Thyroid gland (tissue), 4 donors: ENCODE data around the gene IQSEC2. TPM values are rescaled to one million over a fixed set of nuclear protein-coding genes. Genes with fewer than 3 reads are reported as not detected.

ENCODE experiments used
- DNase-seq, 2 donors: peaks; one replicate each; pipeline ENCODE4 v3.0.0-alpha.2; 2019
- H3K27ac ChIP-seq, 3 donors: fragments of 200-600 bp; sonication (generic); 1 replicate in 2 of 3; 2 replicates in 1 of 3; pipeline ENCODE4 v1.5.1; 2016 to 2019; ENCODE audit warnings: mild to moderate bottlenecking in 1 of 3, moderate library complexity in 1 of 3
- H3K27me3 ChIP-seq: fragments of 200-600 bp; sonication (generic); one replicate; pipeline ENCODE4 v1.5.1; 2019
- H3K36me3 ChIP-seq, 2 donors: fragments of 200-600 bp; sonication (generic); one replicate each; pipeline ENCODE4 v1.5.1; 2016 to 2019
- H3K4me1 ChIP-seq, 2 donors: fragments of 200-600 bp; sonication (generic); one replicate each; pipeline ENCODE4 v1.5.1; 2017 to 2019
- H3K4me3 ChIP-seq, 3 donors: fragments of 200-600 bp; sonication (generic); replicated peaks in 1 of 3; 1 replicate in 2 of 3; 2 replicates in 1 of 3; pipeline ENCODE4 v1.5.1; 2016; ENCODE audit warnings: mild to moderate bottlenecking in 1 of 3
- H3K9me3 ChIP-seq: fragments of 200-600 bp; sonication (generic); one replicate; pipeline ENCODE4 v1.5.1; 2017
- POLR2A ChIP-seq, 2 donors: fragments of 450-650 bp; IDR thresholded peaks; one replicate each; pipeline ENCODE4 v1.6.1; 2017; ENCODE audit warnings: antibody characterized with exemption in 2 of 2, mild to moderate bottlenecking in 2 of 2, moderate library complexity in 1 of 2
- WGBS, 2 donors: methylation state at CpG; one replicate each; pipeline ENCODE4 v1.1.5; 2017; 5-methylcytosine and 5-hydroxymethylcytosine counted together
- intact Hi-C: fragments of 100-400 bp; cut with DNase I; formaldehyde crosslinking; loops from one replicate; pipeline ENCODE4 v1.15.1; 2023
- total RNA-seq, 4 donors: library from RNA; depleted of rRNA; stranded (reverse); fragments of >200 nt; gene quantifications; one replicate each; pipeline ENCODE4 v1.2.3, GENCODE V29; 2016
- TF ChIP-seq, protein P1 (sequence below), 6 experiments: fragments of 200-600 bp in 3 of 6; fragments of 450-650 bp in 3 of 6; sonication (generic) in 3 of 6; IDR thresholded peaks; one replicate each; pipeline ENCODE4 v1.5.1; 2016 to 2019; ENCODE audit warnings: antibody characterized with exemption in 6 of 6, mild to moderate bottlenecking in 2 of 6, inconsistent platforms in 1 of 6, moderate library complexity in 1 of 6

Gene IQSEC2
- total RNA-seq, 4 donors from 2014 or later, result 14.1 to 23.7 (median 17.2) TPM

DNA sequence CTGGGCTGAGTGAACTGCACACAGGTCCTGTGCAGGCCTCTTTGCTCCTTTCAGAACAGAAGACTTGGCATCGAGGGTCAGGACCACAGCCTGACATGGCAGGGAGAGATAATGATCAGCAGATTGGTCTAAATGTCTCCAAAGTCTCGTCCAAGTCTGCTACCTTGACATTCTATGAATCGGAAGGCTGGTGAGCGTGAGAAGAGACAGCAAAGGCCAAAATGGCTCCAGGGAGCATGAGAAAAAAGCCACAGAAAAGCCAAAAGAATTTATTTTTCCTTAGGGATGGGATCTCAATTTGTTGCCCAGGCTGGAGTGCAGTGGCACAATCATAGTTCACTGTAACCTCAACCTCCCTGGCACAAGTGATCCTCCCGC, 32.3 kb upstream of the IQSEC2 start:
- no peaks in the 10 kb centered on the region for H3K4me1 ChIP-seq
- H3K27ac ChIP-seq, result no peak overlapping the region
- intact Hi-C loops, result no loop called here
- H3K9me3 ChIP-seq, result no peaks in the 10 kb centered on the region
- 74 to 85% methylated on average over 5 of the region's 5 CpGs for WGBS, 2 donors
- no peak for TF ChIP-seq POLR2A (IDR thresholded peaks at IDR 0.05)
- TF ChIP-seq, protein P1, sequence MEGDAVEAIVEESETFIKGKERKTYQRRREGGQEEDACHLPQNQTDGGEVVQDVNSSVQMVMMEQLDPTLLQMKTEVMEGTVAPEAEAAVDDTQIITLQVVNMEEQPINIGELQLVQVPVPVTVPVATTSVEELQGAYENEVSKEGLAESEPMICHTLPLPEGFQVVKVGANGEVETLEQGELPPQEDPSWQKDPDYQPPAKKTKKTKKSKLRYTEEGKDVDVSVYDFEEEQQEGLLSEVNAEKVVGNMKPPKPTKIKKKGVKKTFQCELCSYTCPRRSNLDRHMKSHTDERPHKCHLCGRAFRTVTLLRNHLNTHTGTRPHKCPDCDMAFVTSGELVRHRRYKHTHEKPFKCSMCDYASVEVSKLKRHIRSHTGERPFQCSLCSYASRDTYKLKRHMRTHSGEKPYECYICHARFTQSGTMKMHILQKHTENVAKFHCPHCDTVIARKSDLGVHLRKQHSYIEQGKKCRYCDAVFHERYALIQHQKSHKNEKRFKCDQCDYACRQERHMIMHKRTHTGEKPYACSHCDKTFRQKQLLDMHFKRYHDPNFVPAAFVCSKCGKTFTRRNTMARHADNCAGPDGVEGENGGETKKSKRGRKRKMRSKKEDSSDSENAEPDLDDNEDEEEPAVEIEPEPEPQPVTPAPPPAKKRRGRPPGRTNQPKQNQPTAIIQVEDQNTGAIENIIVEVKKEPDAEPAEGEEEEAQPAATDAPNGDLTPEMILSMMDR (IDR thresholded peaks at IDR 0.05), result no peak
- no peak overlapping the region for H3K4me3 ChIP-seq
- no peak for DNase-seq
- no peaks in the 10 kb centered on the region for H3K36me3 ChIP-seq
- H3K27me3 ChIP-seq, result no peaks in the 10 kb centered on the region

GRCh38 chrX:53312946-53313727, 31.8 kb upstream of the IQSEC2 start:
- 8 to 18% methylated on average over 4 to 8 of the region's 8 CpGs for WGBS, 2 donors
- intact Hi-C loops, result no loop called here
- DNase-seq, result peak; percentile 55
- no peak for TF ChIP-seq POLR2A (IDR thresholded peaks at IDR 0.05)
- TF ChIP-seq, protein P1 (IDR thresholded peaks at IDR 0.05), result peak; percentile 38 to 69 (median 54)
- no peaks in the 10 kb centered on the region for H3K27me3 ChIP-seq
- H3K9me3 ChIP-seq, result no peaks in the 10 kb centered on the region
- no peaks in the 10 kb centered on the region for H3K36me3 ChIP-seq
- H3K4me1 ChIP-seq, result no peaks in the 10 kb centered on the region
- no peak overlapping the region for H3K27ac ChIP-seq
- no peak overlapping the region for H3K4me3 ChIP-seq

- H3K36me3 ChIP-seq, result no peaks in the 10 kb centered on the region
- no peaks in the 10 kb centered on the region for H3K4me1 ChIP-seq
- no peaks in the 10 kb centered on the region for H3K27me3 ChIP-seq
- TF ChIP-seq, protein P1 (IDR thresholded peaks at IDR 0.05), result no peak
- no peak for TF ChIP-seq POLR2A (IDR thresholded peaks at IDR 0.05)
- 92 to 95% methylated on average over 7 of the region's 7 CpGs for WGBS, 2 donors
- H3K9me3 ChIP-seq, result no peaks in the 10 kb centered on the region
- H3K27ac ChIP-seq, result no peak overlapping the region
- no peak overlapping the region for H3K4me3 ChIP-seq
- DNase-seq, result no peak
- intact Hi-C loops, result no loop called here
Observed at GRCh38 chrX:53309837-53310236, 28.5 kb upstream of the IQSEC2 start.

DNA sequence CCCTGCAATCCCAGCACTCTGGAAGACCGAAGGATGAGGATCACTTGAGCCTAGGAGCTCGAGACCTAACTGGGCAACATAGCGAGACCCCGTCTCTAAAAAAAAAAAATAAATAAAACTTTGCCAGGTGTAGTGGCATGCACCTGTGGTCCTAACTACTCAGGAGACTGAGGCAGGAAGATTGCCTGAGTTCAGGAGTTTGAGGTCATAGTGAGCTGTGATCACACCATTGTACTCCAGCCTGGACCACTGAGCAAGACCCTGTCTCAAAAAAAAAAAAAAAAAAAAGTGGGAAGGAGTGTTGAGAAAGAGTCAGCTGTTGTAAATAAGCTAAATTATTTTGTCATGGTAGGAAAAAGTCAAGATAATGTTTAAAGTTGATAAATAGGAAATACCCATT, 27.5 kb upstream of the IQSEC2 start:
- no peaks in the 10 kb centered on the region for H3K27me3 ChIP-seq
- TF ChIP-seq POLR2A (IDR thresholded peaks at IDR 0.05), result no peak
- TF ChIP-seq, protein P1 (IDR thresholded peaks at IDR 0.05), result no peak

More for the DNA sequence above, 27.5 kb upstream of the IQSEC2 start:
- no peaks in the 10 kb centered on the region for H3K36me3 ChIP-seq
- H3K9me3 ChIP-seq, result no peaks in the 10 kb centered on the region
- H3K4me1 ChIP-seq, result no peaks in the 10 kb centered on the region
- H3K27ac ChIP-seq, result no peak overlapping the region
- WGBS, 2 donors, result 93 to 94% methylated on average over 4 of the region's 4 CpGs
- DNase-seq, result no peak
- intact Hi-C loops, result no loop called here
- no peak overlapping the region for H3K4me3 ChIP-seq
